Measurements from ENCODE around the gene EGFL7. TPM values are rescaled to one million over a fixed set of nuclear protein-coding genes. Genes with fewer than 3 reads are reported as not detected.
A peak's percentile ranks its signal among the peaks of the same experiment; 100 is the strongest.

EGFL7 gene
- total RNA-seq, 1 experiment from 2014 or later: 38.0 TPM

GRCh38 chr9:136697146-136697820 is 34.6 kb downstream of the EGFL7 start:
- Mint-ChIP-seq H3K27ac (peak overlapping the region in 1 of 3 experiments; percentile 52; a peak in 1 of 7 replicates), H3K9me3 (no peaks in the 10 kb centered on the region; a peak in 1 of 5 replicates), H3K4me1 (peaks cover 7 to 22% of the 10 kb centered on the region in 2 experiments), H3K36me3 (ENCODE audit: insufficient read depth in 1 of 3, low read depth in 3 of 3) (no peaks in the 10 kb centered on the region), H3K27me3 (ENCODE audit: low read depth) (peaks cover 35% of the 10 kb centered on the region), H3K4me3 (no peak overlapping the region)
- Histone ChIP-seq H4K20me1 (ENCODE audit: control insufficient read depth, insufficient read depth, insufficient read length) (no peaks in the 10 kb centered on the region), H3K14ac (ENCODE audit: insufficient read depth, low read length) (no peak overlapping the region), H3T11ph (ENCODE audit: low read length) (no peak overlapping the region), H4K8ac (replicated peaks; ENCODE audit: insufficient read length, low read depth, low read length) (no peak overlapping the region), H2BK12ac (ENCODE audit: insufficient read length, low read depth, low read length) (no peak overlapping the region), H3K23me2 (ENCODE audit: insufficient read length, low read depth, low read length, poor library complexity, severe bottlenecking) (no peaks in the 10 kb centered on the region), H2AK5ac (ENCODE audit: insufficient read length, low read length) (no peak overlapping the region), H2BK20ac (ENCODE audit: low read depth, low read length, poor library complexity, severe bottlenecking) (no peak overlapping the region), H3K4ac (ENCODE audit: low read depth, low read length) (no peak overlapping the region), H2BK15ac (ENCODE audit: low read depth, low read length) (no peak overlapping the region), H2BK120ac (ENCODE audit: low read depth, low read length, poor library complexity, severe bottlenecking) (no peak overlapping the region), H3K9ac (ENCODE audit: extremely low read depth, insufficient read length, low read length) (no peak overlapping the region), H3K56ac (ENCODE audit: insufficient read length, low read depth, low read length) (no peak overlapping the region), H3K4me1 (ENCODE audit: insufficient read depth, low read length) (no peaks in the 10 kb centered on the region), H3K18ac (ENCODE audit: insufficient read length, low read depth, low read length) (no peak overlapping the region), H3K23ac (ENCODE audit: insufficient read length, low read depth, low read length) (no peak overlapping the region), H3K9me3 (ENCODE audit: control insufficient read depth, low read depth, low read length) (no peaks in the 10 kb centered on the region), H3K79me2 (ENCODE audit: insufficient read depth, low read length) (no peaks in the 10 kb centered on the region), H3K27ac (ENCODE audit: insufficient read length, low read depth, low read length) (no peak overlapping the region), H4K91ac (ENCODE audit: insufficient read length, low read depth, low read length) (no peak overlapping the region), H3K27me3 (ENCODE audit: insufficient read depth, low read length) (no peaks in the 10 kb centered on the region), H3K79me1 (ENCODE audit: insufficient read depth, low read depth, low read length, poor library complexity, severe bottlenecking) (no peaks in the 10 kb centered on the region), H2AFZ (ENCODE audit: low read length) (no peak overlapping the region), H4K5ac (ENCODE audit: insufficient read length, low read depth, low read length) (no peak overlapping the region), H2BK5ac (ENCODE audit: insufficient read length, low read length) (no peak overlapping the region), H3K4me2 (ENCODE audit: insufficient read depth, insufficient read length, low read length) (no peak overlapping the region)
- WGBS (ENCODE audit: extremely low coverage, insufficient read length, low lambda C conversion rate): no CpG with 5 or more reads among the region's 23 CpGs
- TF ChIP-seq, protein P1, sequence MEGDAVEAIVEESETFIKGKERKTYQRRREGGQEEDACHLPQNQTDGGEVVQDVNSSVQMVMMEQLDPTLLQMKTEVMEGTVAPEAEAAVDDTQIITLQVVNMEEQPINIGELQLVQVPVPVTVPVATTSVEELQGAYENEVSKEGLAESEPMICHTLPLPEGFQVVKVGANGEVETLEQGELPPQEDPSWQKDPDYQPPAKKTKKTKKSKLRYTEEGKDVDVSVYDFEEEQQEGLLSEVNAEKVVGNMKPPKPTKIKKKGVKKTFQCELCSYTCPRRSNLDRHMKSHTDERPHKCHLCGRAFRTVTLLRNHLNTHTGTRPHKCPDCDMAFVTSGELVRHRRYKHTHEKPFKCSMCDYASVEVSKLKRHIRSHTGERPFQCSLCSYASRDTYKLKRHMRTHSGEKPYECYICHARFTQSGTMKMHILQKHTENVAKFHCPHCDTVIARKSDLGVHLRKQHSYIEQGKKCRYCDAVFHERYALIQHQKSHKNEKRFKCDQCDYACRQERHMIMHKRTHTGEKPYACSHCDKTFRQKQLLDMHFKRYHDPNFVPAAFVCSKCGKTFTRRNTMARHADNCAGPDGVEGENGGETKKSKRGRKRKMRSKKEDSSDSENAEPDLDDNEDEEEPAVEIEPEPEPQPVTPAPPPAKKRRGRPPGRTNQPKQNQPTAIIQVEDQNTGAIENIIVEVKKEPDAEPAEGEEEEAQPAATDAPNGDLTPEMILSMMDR (conservative IDR thresholded peaks at IDR 0.05): no peak
- DNase-seq: no peak

All from H9 (cell line).